ENCODE results near the gene TMEM121B. TPM values are rescaled to one million over a fixed set of nuclear protein-coding genes. Genes with fewer than 3 reads are reported as not detected.

Gene TMEM121B
- total RNA-seq, 3 donors from 2014 or later = 0.09 to 0.58 (median 0.54) TPM

- Histone ChIP-seq H3K4me3 (no peak overlapping the region), H3K36me3 (ENCODE audit: low read depth) (no peaks in the 10 kb centered on the region), H3K9me3 (no peaks in the 10 kb centered on the region), H3K4me1 (ENCODE audit: low read depth) (no peaks in the 10 kb centered on the region)
- intact Hi-C loops (cut with DNase I, micrococcal nuclease) = no loop called here
- ATAC-seq = no peak
- DNase-seq = no peak
- TF ChIP-seq CTCF (IDR thresholded peaks at IDR 0.05) = no peak
Measured at GRCh38 chr22:17086296-17086695, 34.9 kb downstream of the TMEM121B start.

GRCh38 chr22:17085277-17086181 lies 35.6 kb downstream of the TMEM121B start:
- Histone ChIP-seq H3K9me3 (no peaks in the 10 kb centered on the region), H3K4me3 (peak overlapping the region; percentile 97), H3K36me3 (ENCODE audit: low read depth) (no peaks in the 10 kb centered on the region), H3K4me1 (ENCODE audit: low read depth) (no peaks in the 10 kb centered on the region)
- peak; percentile 64 for ATAC-seq
- TF ChIP-seq CTCF (IDR thresholded peaks at IDR 0.05) = no peak
- intact Hi-C loops (cut with DNase I, micrococcal nuclease) = no loop called here
- DNase-seq = peak; percentile 43 to 77 (median 67)

GRCh38 chr22:17084554-17085276 lies 36.4 kb downstream of the TMEM121B start, which contains the start of gene IL17RA:
TSS of gene IL17RA (plus strand) at chr22:17085000. CDS start at chr22:17085092, 92 bp downstream.
- peak; percentile 95 to 98 (median 96) for DNase-seq
- Histone ChIP-seq H3K36me3 (ENCODE audit: low read depth) (no peaks in the 10 kb centered on the region), H3K4me3 (peak within 1 kb of the TSS; percentile 97), H3K4me1 (ENCODE audit: low read depth) (no peaks in the 10 kb centered on the region), H3K9me3 (no peaks in the 10 kb centered on the region)
- TF ChIP-seq CTCF (IDR thresholded peaks at IDR 0.05) = no peak
- intact Hi-C loops (cut with DNase I, micrococcal nuclease) = no loop called here
- peak; percentile 99 for ATAC-seq

- DNase-seq (peak; percentile 25 to 69 (median 50)), ATAC-seq (no peak)
- Histone ChIP-seq H3K4me3 (no peak overlapping the region), H3K36me3 (ENCODE audit: low read depth) (no peaks in the 10 kb centered on the region), H3K9me3 (no peaks in the 10 kb centered on the region), H3K4me1 (ENCODE audit: low read depth) (no peaks in the 10 kb centered on the region)
- TF ChIP-seq CTCF (IDR thresholded peaks at IDR 0.05) = no peak
- intact Hi-C loops (cut with DNase I, micrococcal nuclease) = no loop called here
Measured at GRCh38 chr22:17083811-17084441, 37.2 kb downstream of the TMEM121B start.

- Histone ChIP-seq H3K4me1 (ENCODE audit: low read depth) (no peaks in the 10 kb centered on the region), H3K9me3 (no peaks in the 10 kb centered on the region), H3K4me3 (no peak overlapping the region), H3K36me3 (ENCODE audit: low read depth) (no peaks in the 10 kb centered on the region)
- DNase-seq = no peak
- TF ChIP-seq CTCF (IDR thresholded peaks at IDR 0.05) = no peak
- ATAC-seq = no peak
- intact Hi-C loops (cut with DNase I, micrococcal nuclease) = no loop called here
Measured at GRCh38 chr22:17083255-17083654, 37.9 kb downstream of the TMEM121B start.

Data from mucosa of descending colon (tissue), 3 donors.